Epithelial cell of proximal tubule (primary cell): ENCODE measurements around the gene VAV3. TPM values are rescaled to one million over a fixed set of nuclear protein-coding genes. Genes with fewer than 3 reads are reported as not detected.

ENCODE experiments used
- DNase-seq: peaks from one replicate; pipeline ENCODE4 v3.0.0-alpha.2; 2011; ENCODE audit warnings: low read depth
- H3K4me3 ChIP-seq: 2 replicates; pipeline ENCODE4 v1.5.1; 2011; ENCODE audit warnings: low read depth, mild to moderate bottlenecking, low read length
- total RNA-seq: library from RNA; depleted of rRNA; stranded (reverse); fragments of >200 nt; gene quantifications from 2 replicates; pipeline ENCODE4 v1.2.3, GENCODE V29; 2015
- TF ChIP-seq, protein P1 (sequence below): conservative IDR thresholded peaks from 2 replicates; pipeline ENCODE4 v1.5.1; 2012; ENCODE audit warnings: low read depth, mild to moderate bottlenecking, low read length

VAV3 gene
- total RNA-seq, 1 donor from 2014 or later: 9.7 TPM

DNA sequence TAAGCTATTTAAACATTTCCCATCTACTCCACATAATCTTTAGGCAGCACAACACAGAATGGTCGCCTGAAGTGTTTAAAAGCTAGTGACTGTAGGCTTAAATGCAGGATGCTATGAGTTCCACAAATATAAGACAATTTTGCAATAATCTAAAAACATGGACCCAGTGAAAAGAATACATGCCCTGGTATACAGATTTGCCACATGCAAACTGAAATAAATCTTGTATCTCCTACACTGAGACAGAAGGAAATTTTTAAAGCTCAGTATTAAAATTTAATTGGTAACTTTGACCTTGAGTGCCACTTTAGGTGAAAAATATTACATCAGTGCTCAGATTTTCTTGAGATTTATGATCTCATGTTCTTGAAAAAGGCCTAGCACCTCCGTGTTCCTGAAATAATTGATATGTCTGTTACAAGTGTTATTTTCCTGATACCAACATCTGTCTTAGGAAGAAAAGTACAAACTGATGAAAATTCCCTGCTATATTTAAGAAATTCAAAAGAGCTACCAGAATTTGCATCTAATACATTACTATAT, 285.5 kb downstream of the VAV3 start:
- H3K4me3 ChIP-seq: no peak overlapping the region
- TF ChIP-seq, protein P1, sequence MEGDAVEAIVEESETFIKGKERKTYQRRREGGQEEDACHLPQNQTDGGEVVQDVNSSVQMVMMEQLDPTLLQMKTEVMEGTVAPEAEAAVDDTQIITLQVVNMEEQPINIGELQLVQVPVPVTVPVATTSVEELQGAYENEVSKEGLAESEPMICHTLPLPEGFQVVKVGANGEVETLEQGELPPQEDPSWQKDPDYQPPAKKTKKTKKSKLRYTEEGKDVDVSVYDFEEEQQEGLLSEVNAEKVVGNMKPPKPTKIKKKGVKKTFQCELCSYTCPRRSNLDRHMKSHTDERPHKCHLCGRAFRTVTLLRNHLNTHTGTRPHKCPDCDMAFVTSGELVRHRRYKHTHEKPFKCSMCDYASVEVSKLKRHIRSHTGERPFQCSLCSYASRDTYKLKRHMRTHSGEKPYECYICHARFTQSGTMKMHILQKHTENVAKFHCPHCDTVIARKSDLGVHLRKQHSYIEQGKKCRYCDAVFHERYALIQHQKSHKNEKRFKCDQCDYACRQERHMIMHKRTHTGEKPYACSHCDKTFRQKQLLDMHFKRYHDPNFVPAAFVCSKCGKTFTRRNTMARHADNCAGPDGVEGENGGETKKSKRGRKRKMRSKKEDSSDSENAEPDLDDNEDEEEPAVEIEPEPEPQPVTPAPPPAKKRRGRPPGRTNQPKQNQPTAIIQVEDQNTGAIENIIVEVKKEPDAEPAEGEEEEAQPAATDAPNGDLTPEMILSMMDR: no peak
- no peak for DNase-seq

DNA sequence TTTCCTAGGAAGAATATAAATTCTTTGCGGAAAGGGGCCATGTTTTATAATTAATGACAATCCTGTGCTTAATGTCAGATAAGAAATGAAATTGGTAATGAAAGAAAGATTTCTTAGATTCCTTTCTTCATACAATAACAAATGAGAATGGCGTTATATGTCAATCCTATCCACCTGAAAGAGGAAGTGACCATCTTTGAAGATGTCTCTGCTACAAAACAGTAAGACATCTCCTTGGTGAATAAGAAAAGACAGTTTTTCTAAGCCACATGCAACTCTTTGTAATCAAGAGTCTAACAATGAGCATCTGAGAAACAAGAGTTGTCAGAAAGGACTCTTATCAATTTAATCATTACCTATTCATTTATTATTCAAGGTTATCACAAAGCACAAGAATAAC, 286.0 kb downstream of the VAV3 start:
- no peak for DNase-seq
- no peak overlapping the region for H3K4me3 ChIP-seq
- TF ChIP-seq, protein P1: no peak

DNA sequence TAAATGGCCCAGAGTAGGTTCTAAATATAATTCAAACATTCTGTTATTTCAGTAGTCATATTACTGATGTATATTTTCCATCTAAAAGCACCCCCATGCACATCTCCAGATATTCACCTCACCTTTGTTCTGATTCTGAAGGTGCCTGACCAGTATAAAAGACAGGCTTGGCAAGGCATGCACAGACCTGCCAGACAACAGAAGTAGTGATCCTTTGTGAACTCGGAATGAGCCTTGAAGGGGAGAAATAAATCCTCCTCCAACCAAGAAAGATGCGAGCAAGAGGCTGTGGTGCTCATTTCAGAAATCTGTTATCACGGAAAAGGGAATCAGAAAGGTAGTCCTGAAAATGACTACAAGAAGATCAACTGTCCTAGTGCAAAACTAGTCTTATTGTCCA, 287.3 kb downstream of the VAV3 start:
- TF ChIP-seq, protein P1: no peak
- no peak overlapping the region for H3K4me3 ChIP-seq

DNA sequence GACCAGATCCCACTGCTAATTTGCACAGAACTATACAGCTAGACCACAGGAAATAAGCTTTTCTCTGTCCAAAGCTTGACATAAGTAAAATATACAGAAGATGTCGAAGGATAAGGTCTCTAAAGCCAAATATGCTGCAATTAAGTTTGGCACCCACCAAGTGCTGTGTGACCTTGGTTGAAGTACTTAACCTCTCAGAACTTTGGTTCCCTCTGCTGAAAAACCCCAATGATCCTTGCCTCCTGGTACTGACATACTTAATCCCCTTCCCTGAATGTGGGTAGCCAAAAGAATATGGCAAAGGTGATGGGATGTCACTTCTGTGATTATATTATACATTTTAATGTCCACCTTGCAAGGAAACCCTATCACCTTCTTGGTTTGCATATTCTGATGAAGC, 290.5 kb downstream of the VAV3 start:
- TF ChIP-seq, protein P1: no peak
- no peak for DNase-seq
- H3K4me3 ChIP-seq: no peak overlapping the region

More for the DNA sequence above, 287.3 kb downstream of the VAV3 start:
- DNase-seq: no peak

DNA sequence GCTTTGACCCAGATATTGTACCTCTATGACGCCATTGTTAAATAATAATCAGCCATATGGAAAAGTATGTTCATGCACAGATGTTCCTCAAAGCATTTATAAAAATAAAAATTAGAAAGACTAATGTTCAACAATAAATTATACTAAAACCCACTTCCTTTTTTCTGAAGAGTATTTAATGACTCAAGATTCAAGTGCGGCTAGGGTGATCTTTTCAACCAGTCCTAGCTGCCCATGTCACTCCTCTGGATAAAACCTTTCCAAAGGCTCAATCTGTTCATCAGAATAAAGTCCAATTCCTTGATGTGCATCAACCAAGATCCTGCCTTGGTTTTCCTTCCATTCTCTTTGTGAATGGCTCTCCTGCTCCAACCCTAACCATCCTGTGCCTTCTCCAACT, 292.0 kb downstream of the VAV3 start:
- no peak overlapping the region for H3K4me3 ChIP-seq
- TF ChIP-seq, protein P1: no peak
- DNase-seq: no peak

DNA sequence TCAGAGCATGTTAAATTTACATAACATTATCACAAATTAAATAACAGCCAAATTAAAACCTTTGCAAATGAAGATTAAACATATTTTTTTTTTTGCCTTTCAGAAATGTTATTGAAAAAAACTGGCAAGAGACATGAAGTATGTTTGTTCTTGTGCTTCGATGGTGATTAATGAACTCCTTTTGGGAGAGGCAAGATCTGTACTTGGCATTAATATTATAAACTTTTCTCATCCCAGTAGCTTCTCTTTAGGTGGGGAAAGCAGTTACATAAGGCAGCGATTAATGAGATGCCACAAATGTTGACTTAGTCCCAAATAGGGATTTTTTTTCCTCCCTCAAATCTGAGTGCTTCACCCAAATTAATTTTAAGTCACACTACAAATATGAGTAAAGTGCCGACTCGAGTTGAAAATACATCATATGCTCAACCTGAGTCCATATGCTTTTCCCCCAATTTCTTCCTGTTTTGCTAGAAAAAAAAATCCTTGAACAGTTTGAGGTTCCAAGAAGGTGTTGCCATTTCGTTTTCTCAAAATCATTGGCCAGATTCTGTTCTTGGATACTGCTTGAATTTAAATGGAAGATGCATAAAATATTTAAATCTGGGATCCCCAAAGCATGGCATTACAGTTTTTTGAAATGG, 294.5 kb downstream of the VAV3 start:
- H3K4me3 ChIP-seq: no peak overlapping the region
- no peak for DNase-seq
- TF ChIP-seq, protein P1: no peak

DNA sequence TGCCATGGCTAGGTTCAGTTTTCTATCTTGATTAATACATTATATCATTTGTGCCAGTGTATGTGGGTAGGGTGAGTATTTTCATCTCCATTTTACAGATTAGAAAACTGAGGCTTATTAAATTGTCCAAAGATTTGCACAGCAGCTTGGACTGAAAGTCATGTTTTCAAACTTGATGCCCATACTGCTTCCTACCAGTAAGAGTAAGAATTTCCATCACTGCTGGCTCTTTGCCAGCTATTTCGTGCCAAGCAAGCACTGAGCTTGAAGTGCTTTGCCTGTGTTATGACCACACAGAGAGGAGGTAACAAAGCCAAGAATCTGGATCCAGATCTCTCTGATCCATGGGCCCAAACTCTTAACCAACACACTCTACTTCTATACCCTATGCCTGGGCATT, 295.0 kb downstream of the VAV3 start:
- H3K4me3 ChIP-seq: no peak overlapping the region
- TF ChIP-seq, protein P1: no peak
- DNase-seq: peak; percentile 82
